SK-N-DZ (cell line): Measurements from ENCODE around the gene NAV1.

Experiments
- DNase-seq: peaks from one replicate; pipeline ENCODE4 v3.0.0-alpha.2; 2015; ENCODE audit warnings: low spot score

Gene NAV1

GRCh38 chr1:201503397-201504176 lies 35.3 kb upstream of the NAV1 start:
- DNase-seq, result no peak

- no peak for DNase-seq
These were observed 34.7 kb upstream of the NAV1 start for GRCh38 chr1:201504179-201504631.

GRCh38 chr1:201504799-201505502 lies 34.0 kb upstream of the NAV1 start:
- no peak for DNase-seq

GRCh38 chr1:201505503-201505890 lies 33.4 kb upstream of the NAV1 start:
- DNase-seq, result no peak

GRCh38 chr1:201506092-201506491 lies 32.8 kb upstream of the NAV1 start:
- DNase-seq, result no peak

GRCh38 chr1:201506557-201507359 lies 32.2 kb upstream of the NAV1 start, which contains the start of gene CSRP1:
Gene CSRP1 (minus strand): TSS chr1:201507123. CDS start chr1:201496303, 10,820 bp downstream.
- DNase-seq, result no peak

GRCh38 chr1:201507360-201507675 lies 31.6 kb upstream of the NAV1 start:
- no peak for DNase-seq

- no peak for DNase-seq
These were observed 30.1 kb upstream of the NAV1 start for GRCh38 chr1:201508809-201509208.

GRCh38 chr1:201509601-201510374 lies 29.1 kb upstream of the NAV1 start:
- DNase-seq, result no peak

GRCh38 chr1:201510734-201511133 lies 28.2 kb upstream of the NAV1 start:
- DNase-seq, result no peak

GRCh38 chr1:201511396-201511940 lies 27.5 kb upstream of the NAV1 start:
- DNase-seq, result no peak

- DNase-seq, result peak; percentile 76
These were observed 26.9 kb upstream of the NAV1 start for GRCh38 chr1:201511941-201512539.

GRCh38 chr1:201513498-201514243 lies 25.3 kb upstream of the NAV1 start:
- no peak for DNase-seq

GRCh38 chr1:201514466-201514865 lies 24.5 kb upstream of the NAV1 start:
- no peak for DNase-seq

- no peak for DNase-seq
These were observed 23.7 kb upstream of the NAV1 start for GRCh38 chr1:201515062-201515750.

GRCh38 chr1:201515895-201516294 lies 23.0 kb upstream of the NAV1 start:
- DNase-seq, result no peak

GRCh38 chr1:201516511-201517127 lies 22.3 kb upstream of the NAV1 start:
- DNase-seq, result no peak

- no peak for DNase-seq
These were observed 21.3 kb upstream of the NAV1 start for GRCh38 chr1:201517631-201518030.

GRCh38 chr1:201518071-201518470 lies 20.9 kb upstream of the NAV1 start:
- DNase-seq, result no peak
